Limb (tissue), 2 donors: ENCODE results near the gene APPBP2.

Source experiments
- DNase-seq, 2 donors: peaks; one replicate each; pipeline ENCODE4 v3.0.0-alpha.2; 2016; ENCODE audit errors: extremely low spot score in 2 of 2

The APPBP2 gene

DNA sequence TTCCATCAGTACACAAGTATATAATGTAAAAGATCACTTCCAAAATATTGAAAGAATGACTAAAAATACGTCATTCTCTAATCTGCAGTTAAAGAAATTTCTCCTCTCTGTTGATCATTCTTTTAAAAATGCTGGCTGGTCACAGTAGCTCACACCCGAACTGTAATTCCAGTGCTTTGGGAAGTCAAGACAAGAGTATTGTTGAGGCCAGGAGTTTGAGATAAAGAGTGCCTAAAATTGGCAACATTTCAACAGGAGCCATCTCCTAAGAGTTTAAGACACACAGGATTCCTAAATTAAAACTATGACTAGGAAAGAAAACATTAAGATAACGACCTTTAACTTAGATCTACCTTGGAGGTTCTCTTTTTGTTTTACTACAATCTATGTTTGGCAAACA, 129.6 kb downstream of the APPBP2 start:
- no peak for DNase-seq

DNA sequence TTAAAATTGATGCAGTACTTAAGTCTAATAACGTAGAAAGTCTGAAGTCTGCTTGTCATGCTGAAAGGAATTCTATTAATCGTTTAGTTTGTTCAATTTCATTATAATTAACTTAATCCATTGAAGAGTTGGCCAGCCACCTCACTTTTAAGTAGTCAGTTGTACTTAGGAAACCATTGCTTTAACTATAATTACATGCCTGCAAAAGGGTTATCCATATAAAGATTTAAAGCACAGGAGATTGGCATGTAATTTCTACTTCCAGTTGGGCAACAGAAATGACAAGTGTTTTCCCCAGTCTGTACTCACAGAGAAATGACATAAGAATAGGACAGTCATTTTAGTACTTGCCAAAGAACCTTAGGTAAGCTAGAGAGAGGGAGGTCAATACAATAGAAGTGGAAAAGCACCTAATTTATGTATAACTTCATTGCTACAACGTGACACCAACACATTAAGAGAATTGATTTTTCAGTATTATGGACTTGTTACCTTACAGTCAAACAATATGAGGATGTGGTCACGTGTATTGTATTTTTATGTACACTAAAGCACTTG, 130.5 kb downstream of the APPBP2 start:
- no peak for DNase-seq

DNA sequence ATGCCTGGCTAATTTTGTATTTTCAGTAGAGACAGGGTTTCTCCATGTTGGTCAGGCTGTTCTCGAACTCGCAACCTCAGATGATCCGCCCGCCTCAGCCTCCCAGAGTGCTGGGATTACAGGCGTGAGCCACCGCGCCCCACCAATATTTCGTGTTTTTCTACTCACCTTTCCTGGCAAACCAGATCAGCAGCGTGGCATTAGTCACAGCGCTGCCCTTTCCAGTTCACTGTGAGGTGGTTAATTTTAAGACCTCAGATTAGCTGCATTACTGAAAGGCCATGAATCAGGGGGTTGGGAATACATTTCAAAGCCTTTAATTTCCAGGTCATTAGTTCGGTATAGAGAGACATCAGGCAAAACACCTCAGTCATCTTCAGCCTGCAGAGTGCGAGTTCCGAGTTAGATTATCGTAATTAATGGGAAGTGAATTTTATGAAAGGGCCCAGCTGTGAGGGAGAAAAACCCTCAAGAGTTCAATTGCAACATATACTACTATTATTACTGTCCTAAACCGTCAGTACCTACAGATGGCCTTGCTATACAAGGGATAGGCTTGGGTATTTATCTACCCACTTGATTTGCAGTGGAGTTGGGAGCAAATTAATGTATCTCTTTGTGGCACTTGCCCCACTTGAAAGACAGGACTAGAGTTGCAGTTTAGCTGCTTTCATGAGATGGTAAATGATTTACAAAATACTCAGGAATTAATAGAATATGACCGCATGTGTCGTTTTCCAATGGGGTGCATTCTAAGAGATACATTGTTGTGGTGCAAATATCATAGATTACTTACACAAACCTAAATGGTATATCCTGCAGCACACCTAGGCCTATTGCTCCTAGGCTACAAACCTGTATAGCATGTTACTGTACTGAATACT, 132.0 kb downstream of the APPBP2 start:
- DNase-seq, result no peak
